Activated naive CD4-positive, alpha-beta T cell (primary cell): ENCODE data around the gene PHGDH.

ENCODE experiments used
- DNase-seq, 4 experiments: peaks; one replicate each; lab custom pipeline; 2025; lab: John Stamatoyannopoulos, UW

PHGDH gene

GRCh38 chr1:119731741-119732430 lies 20.2 kb downstream of the PHGDH start:
- no peak for DNase-seq

- DNase-seq, result no peak
These were observed 20.9 kb downstream of the PHGDH start for GRCh38 chr1:119732465-119733168.

- DNase-seq, result no peak
These were observed 22.0 kb downstream of the PHGDH start for GRCh38 chr1:119733754-119734153.

GRCh38 chr1:119735217-119735616 lies 23.5 kb downstream of the PHGDH start:
- no peak for DNase-seq

- no peak for DNase-seq
These were observed 24.9 kb downstream of the PHGDH start for GRCh38 chr1:119736649-119737039.

- no peak for DNase-seq
These were observed 25.4 kb downstream of the PHGDH start for GRCh38 chr1:119737040-119737682.

- DNase-seq, result no peak
These were observed 26.5 kb downstream of the PHGDH start for GRCh38 chr1:119738100-119738720.

GRCh38 chr1:119739150-119739549 lies 27.4 kb downstream of the PHGDH start:
- no peak for DNase-seq

GRCh38 chr1:119740261-119740660 lies 28.5 kb downstream of the PHGDH start:
- DNase-seq, result no peak

- DNase-seq, result no peak
These were observed 29.4 kb downstream of the PHGDH start for GRCh38 chr1:119740896-119741780.

GRCh38 chr1:119742202-119742601 lies 30.5 kb downstream of the PHGDH start:
- no peak for DNase-seq

- no peak for DNase-seq
These were observed 30.9 kb downstream of the PHGDH start for GRCh38 chr1:119742677-119743076.

GRCh38 chr1:119743308-119743707 lies 31.6 kb downstream of the PHGDH start:
- no peak for DNase-seq

GRCh38 chr1:119743776-119744597 lies 32.3 kb downstream of the PHGDH start:
- DNase-seq, result peak in 2 of 4 experiments; percentile 2 to 22

GRCh38 chr1:119744598-119744942 lies 32.8 kb downstream of the PHGDH start:
- DNase-seq, result no peak

- DNase-seq, result no peak
These were observed 33.3 kb downstream of the PHGDH start for GRCh38 chr1:119745034-119745433.

- no peak for DNase-seq
These were observed 35.7 kb downstream of the PHGDH start for GRCh38 chr1:119747451-119747850.

GRCh38 chr1:119748040-119748439 lies 36.3 kb downstream of the PHGDH start:
- no peak for DNase-seq

- DNase-seq, result no peak
These were observed 40.9 kb downstream of the PHGDH start for GRCh38 chr1:119752592-119752991.

GRCh38 chr1:119758584-119758983 lies 46.9 kb downstream of the PHGDH start:
- DNase-seq, result no peak

- DNase-seq, result no peak
These were observed 50.7 kb downstream of the PHGDH start for GRCh38 chr1:119762409-119762808.
